Loucy (cell line): ENCODE data around the gene ADGRB3.

Source experiments
- H2AFZ ChIP-seq: fragments of 200-600 bp; sonication (generic); 2 replicates; pipeline ENCODE4 v1.6.0; 2016; ENCODE audit warnings: antibody characterized with exemption, mild to moderate bottlenecking, low read length, moderate library complexity
- H3F3A ChIP-seq: fragments of 200-600 bp; 2 replicates; pipeline ENCODE4 v1.6.0; 2016; ENCODE audit warnings: antibody characterized with exemption, low read depth, mild to moderate bottlenecking
- H3K27me3 ChIP-seq: fragments of 200-600 bp; sonication (generic); 2 replicates; pipeline ENCODE4 v1.6.1; 2014; ENCODE audit warnings: low read length, mild to moderate bottlenecking; ENCODE audit not compliant: insufficient read depth, poor library complexity, severe bottlenecking
- H3K36me3 ChIP-seq: fragments of 200-600 bp; sonication (generic); 2 replicates; pipeline ENCODE4 v1.6.1; 2016; ENCODE audit warnings: low read length; ENCODE audit not compliant: insufficient read depth
- H3K4me1 ChIP-seq: fragments of 200-600 bp; sonication (generic); 2 replicates; pipeline ENCODE4 v1.5.1; 2014; ENCODE audit warnings: low read length, mild to moderate bottlenecking; ENCODE audit not compliant: insufficient read depth, poor library complexity, severe bottlenecking
- H3K4me2 ChIP-seq: fragments of 200-600 bp; sonication (generic); 2 replicates; pipeline ENCODE4 v1.6.0; 2014; ENCODE audit warnings: antibody characterized with exemption, low read length, low read depth, mild to moderate bottlenecking; ENCODE audit not compliant: poor library complexity, severe bottlenecking
- H3K4me3 ChIP-seq: fragments of 200-600 bp; sonication (generic); 2 replicates; pipeline ENCODE4 v1.5.1; 2014; ENCODE audit warnings: low read length, mild to moderate bottlenecking, mixed read lengths; ENCODE audit not compliant: poor library complexity, severe bottlenecking
- H3K79me2 ChIP-seq: fragments of 200-600 bp; sonication (generic); 2 replicates; pipeline ENCODE4 v1.6.1; 2014; ENCODE audit warnings: low read length; ENCODE audit not compliant: insufficient read depth
- H3K9ac ChIP-seq: fragments of 200-600 bp; sonication (generic); 2 replicates; pipeline ENCODE4 v1.6.0; 2014; ENCODE audit warnings: mild to moderate bottlenecking, low read depth, low read length, moderate library complexity; ENCODE audit not compliant: poor library complexity, severe bottlenecking
- H3K9me2 ChIP-seq: fragments of 200-600 bp; sonication (generic); replicated peaks from 2 replicates; pipeline ENCODE4 v1.6.1; 2016; ENCODE audit warnings: low read depth, low read length, mixed read lengths
- H3K9me3 ChIP-seq: fragments of 200-600 bp; sonication (generic); 2 replicates; pipeline ENCODE4 v1.6.1; 2014; ENCODE audit warnings: mild to moderate bottlenecking, antibody characterized with exemption, low read length, low read depth; ENCODE audit not compliant: insufficient read depth
- H4K20me1 ChIP-seq: fragments of 200-600 bp; sonication (generic); 2 replicates; pipeline ENCODE4 v1.6.0; 2014; ENCODE audit warnings: antibody characterized with exemption, low read length, mild to moderate bottlenecking; ENCODE audit not compliant: insufficient read depth, poor library complexity, severe bottlenecking
- EZH2phosphoT487 ChIP-seq: fragments of 200-600 bp; IDR thresholded peaks from 2 replicates; pipeline ENCODE4 v1.6.1; 2018; ENCODE audit warnings: antibody characterized with exemption, mild to moderate bottlenecking, moderate library complexity, borderline replicate concordance
- TF ChIP-seq, protein P1 (sequence below): fragments of 200-600 bp; sonication (generic); conservative IDR thresholded peaks from 2 replicates; pipeline ENCODE4 v1.5.1; 2014; ENCODE audit warnings: mild to moderate bottlenecking, antibody characterized with exemption, low read length

Gene ADGRB3

DNA sequence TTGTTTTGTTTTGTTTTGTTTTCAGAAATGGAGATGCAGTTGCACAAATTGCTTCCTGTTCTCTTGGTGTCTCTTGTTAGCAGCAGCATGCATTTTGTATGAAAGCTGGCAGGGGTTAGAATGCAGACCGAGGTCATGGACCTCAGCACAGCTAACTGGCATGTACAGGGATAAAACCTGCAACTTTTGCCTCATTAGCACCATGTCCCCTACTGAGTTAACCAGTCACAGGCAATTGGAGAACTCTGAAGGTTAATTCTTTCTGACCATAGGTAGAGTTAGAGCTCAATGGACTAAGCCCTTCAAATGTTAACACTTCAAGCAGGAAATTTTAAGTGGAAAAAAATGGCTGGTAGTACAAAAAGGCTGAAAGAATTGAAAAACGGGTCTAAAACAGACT is 377.1 kb downstream of the ADGRB3 start:
- Histone ChIP-seq H3K27me3 (no peaks in the 10 kb centered on the region), H3K9ac (no peak overlapping the region), H4K20me1 (no peaks in the 10 kb centered on the region), H3K9me2 (no peaks in the 10 kb centered on the region), H3F3A (no peaks in the 10 kb centered on the region), H2AFZ (no peak overlapping the region), H3K9me3 (no peaks in the 10 kb centered on the region), H3K4me3 (no peak overlapping the region), H3K36me3 (no peaks in the 10 kb centered on the region), H3K4me2 (no peak overlapping the region), H3K79me2 (no peaks in the 10 kb centered on the region), H3K4me1 (no peaks in the 10 kb centered on the region)
- TF ChIP-seq, protein P1, sequence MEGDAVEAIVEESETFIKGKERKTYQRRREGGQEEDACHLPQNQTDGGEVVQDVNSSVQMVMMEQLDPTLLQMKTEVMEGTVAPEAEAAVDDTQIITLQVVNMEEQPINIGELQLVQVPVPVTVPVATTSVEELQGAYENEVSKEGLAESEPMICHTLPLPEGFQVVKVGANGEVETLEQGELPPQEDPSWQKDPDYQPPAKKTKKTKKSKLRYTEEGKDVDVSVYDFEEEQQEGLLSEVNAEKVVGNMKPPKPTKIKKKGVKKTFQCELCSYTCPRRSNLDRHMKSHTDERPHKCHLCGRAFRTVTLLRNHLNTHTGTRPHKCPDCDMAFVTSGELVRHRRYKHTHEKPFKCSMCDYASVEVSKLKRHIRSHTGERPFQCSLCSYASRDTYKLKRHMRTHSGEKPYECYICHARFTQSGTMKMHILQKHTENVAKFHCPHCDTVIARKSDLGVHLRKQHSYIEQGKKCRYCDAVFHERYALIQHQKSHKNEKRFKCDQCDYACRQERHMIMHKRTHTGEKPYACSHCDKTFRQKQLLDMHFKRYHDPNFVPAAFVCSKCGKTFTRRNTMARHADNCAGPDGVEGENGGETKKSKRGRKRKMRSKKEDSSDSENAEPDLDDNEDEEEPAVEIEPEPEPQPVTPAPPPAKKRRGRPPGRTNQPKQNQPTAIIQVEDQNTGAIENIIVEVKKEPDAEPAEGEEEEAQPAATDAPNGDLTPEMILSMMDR, result no peak
- TF ChIP-seq EZH2phosphoT487, result no peak

DNA sequence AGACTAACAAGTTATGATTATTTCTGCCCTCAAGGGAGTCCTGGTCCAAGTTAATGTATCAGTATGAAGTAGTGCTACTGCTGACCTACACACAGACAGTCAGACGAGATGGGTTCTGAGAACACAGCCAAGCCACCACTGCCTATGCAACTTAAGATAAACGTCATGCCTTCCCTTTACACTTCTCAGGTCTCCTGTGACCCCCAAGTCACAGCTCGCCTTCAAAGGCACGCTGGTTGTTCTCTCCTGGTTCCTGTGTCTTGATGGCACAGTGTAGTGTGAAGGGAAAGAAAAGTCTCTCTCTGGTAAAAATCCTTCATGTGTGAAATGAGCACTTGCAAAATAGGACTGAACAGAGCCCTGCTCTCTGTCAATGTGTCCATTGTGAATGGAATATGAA is 377.8 kb downstream of the ADGRB3 start:
- Histone ChIP-seq H3K4me3 (no peak overlapping the region), H3K9me3 (no peaks in the 10 kb centered on the region), H3K36me3 (no peaks in the 10 kb centered on the region), H2AFZ (no peak overlapping the region), H3K79me2 (no peaks in the 10 kb centered on the region), H4K20me1 (no peaks in the 10 kb centered on the region), H3K27me3 (no peaks in the 10 kb centered on the region), H3K9me2 (no peaks in the 10 kb centered on the region), H3K4me1 (no peaks in the 10 kb centered on the region), H3K4me2 (no peak overlapping the region), H3K9ac (no peak overlapping the region), H3F3A (no peaks in the 10 kb centered on the region)
- TF ChIP-seq, protein P1, result no peak

DNA sequence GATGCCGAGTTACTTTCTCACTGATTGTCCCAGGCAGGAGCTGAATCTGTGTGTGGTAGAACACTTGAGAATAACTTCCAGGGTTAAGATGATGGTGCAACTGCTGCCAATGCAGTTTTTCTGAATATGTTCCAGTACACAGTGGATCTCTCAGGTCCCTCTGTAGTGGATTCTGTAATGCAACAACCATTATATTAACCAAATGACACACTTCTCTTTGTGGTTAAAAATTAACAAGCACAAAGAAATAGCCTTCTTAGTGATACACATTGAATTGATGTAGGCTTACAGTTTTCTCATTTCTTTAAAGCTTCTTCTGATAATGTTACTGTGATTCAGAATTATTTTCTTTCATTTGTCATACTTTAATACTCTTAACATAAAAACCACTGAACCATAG is 383.8 kb downstream of the ADGRB3 start:
- TF ChIP-seq EZH2phosphoT487, result no peak
- TF ChIP-seq, protein P1, result no peak
- no peaks in the 10 kb centered on the region for H3K79me2 ChIP-seq
- no peaks in the 10 kb centered on the region for H3K36me3 ChIP-seq

More for the DNA sequence above, 383.8 kb downstream of the ADGRB3 start:
- Histone ChIP-seq H3K9me3 (no peaks in the 10 kb centered on the region), H2AFZ (no peak overlapping the region), H3K9me2 (no peaks in the 10 kb centered on the region), H3K4me2 (no peak overlapping the region), H3K27me3 (no peaks in the 10 kb centered on the region), H4K20me1 (no peaks in the 10 kb centered on the region), H3K4me1 (no peaks in the 10 kb centered on the region), H3K9ac (no peak overlapping the region), H3K4me3 (no peak overlapping the region), H3F3A (no peaks in the 10 kb centered on the region)
